MM.1S (cell line): ENCODE measurements around the gene PFKFB4.

Experiments used
- DNase-seq: peaks from one replicate; pipeline ENCODE4 v3.0.0-alpha.2; 2015
- H2AFZ ChIP-seq: fragments of 300-600 bp; sonication (generic); 2 replicates; pipeline ENCODE4 v1.6.0; 2016; ENCODE audit warnings: antibody characterized with exemption, low read length
- H3F3A ChIP-seq: fragments of 300-600 bp; sonication (generic); 2 replicates; pipeline ENCODE4 v1.6.1; 2016; ENCODE audit warnings: mild to moderate bottlenecking, antibody characterized with exemption, low read length, moderate library complexity, mixed read lengths; ENCODE audit not compliant: insufficient read depth
- H3K27ac ChIP-seq: fragments of 300-600 bp; sonication (generic); 2 replicates; pipeline ENCODE4 v1.5.1; 2016; ENCODE audit warnings: mild to moderate bottlenecking, low read length
- H3K27me3 ChIP-seq: fragments of 300-600 bp; sonication (generic); replicated peaks from 2 replicates; pipeline ENCODE4 v1.6.0; 2016; ENCODE audit warnings: low read length; ENCODE audit not compliant: insufficient read depth
- H3K36me3 ChIP-seq: fragments of 300-600 bp; sonication (generic); replicated peaks from 2 replicates; pipeline ENCODE4 v1.6.1; 2016; ENCODE audit warnings: mild to moderate bottlenecking, low read length, mixed read lengths; ENCODE audit not compliant: insufficient read depth
- H3K4me1 ChIP-seq: fragments of 300-600 bp; sonication (generic); 2 replicates; pipeline ENCODE4 v1.6.1; 2016; ENCODE audit warnings: low read length, mixed read lengths
- H3K4me2 ChIP-seq: fragments of 300-600 bp; sonication (generic); 2 replicates; pipeline ENCODE4 v1.6.0; 2016; ENCODE audit warnings: low read depth, low read length
- H3K4me3 ChIP-seq: fragments of 300-600 bp; sonication (generic); 2 replicates; pipeline ENCODE4 v1.5.1; 2016; ENCODE audit warnings: low read length, mixed read lengths
- H3K79me2 ChIP-seq: fragments of 300-600 bp; sonication (generic); 2 replicates; pipeline ENCODE4 v1.6.1; 2016; ENCODE audit warnings: mixed run types, low read length, mixed read lengths
- H3K9ac ChIP-seq: fragments of 300-600 bp; sonication (generic); 2 replicates; pipeline ENCODE4 v1.6.1; 2016; ENCODE audit warnings: low read length, mixed read lengths
- H3K9me2 ChIP-seq: fragments of 300-600 bp; sonication (generic); replicated peaks from 2 replicates; pipeline ENCODE4 v1.6.1; 2016; ENCODE audit warnings: mild to moderate bottlenecking, low read length, mixed read lengths; ENCODE audit not compliant: insufficient read depth
- H3K9me3 ChIP-seq: fragments of 300-600 bp; sonication (generic); replicated peaks from 2 replicates; pipeline ENCODE4 v1.6.1; 2016; ENCODE audit warnings: mild to moderate bottlenecking, low read length, mixed read lengths; ENCODE audit not compliant: insufficient read depth
- H4K20me1 ChIP-seq: fragments of 300-600 bp; sonication (generic); 2 replicates; pipeline ENCODE4 v1.6.1; 2016; ENCODE audit warnings: mild to moderate bottlenecking, low read length, moderate library complexity, mixed read lengths; ENCODE audit not compliant: insufficient read depth
- CTCF ChIP-seq: fragments of 300-600 bp; sonication (generic); IDR thresholded peaks from 2 replicates; pipeline ENCODE4 v1.5.1; 2016; ENCODE audit warnings: antibody characterized with exemption, low read length, mixed read lengths
- EZH2 ChIP-seq: fragments of 300-600 bp; sonication (generic); optimal IDR thresholded peaks from 2 replicates; pipeline ENCODE3; 2017; ENCODE audit warnings: low read depth, mild to moderate bottlenecking, antibody characterized with exemption, low read length, mixed read lengths
- EZH2phosphoT487 ChIP-seq: fragments of 300-600 bp; sonication (generic); IDR thresholded peaks from 2 replicates; pipeline ENCODE4 v1.6.1; 2018; ENCODE audit warnings: antibody characterized with exemption, low read length

PFKFB4 gene

GRCh38 chr3:48469046-48469915, 87.3 kb downstream of the PFKFB4 start:
- Histone ChIP-seq H3K4me2 (no peak overlapping the region), H3K27ac (no peak overlapping the region), H3K9me2 (no peaks in the 10 kb centered on the region), H3F3A (peaks cover 7% of the 10 kb centered on the region; the same call in 1 of the 2 replicates), H3K27me3 (no peaks in the 10 kb centered on the region), H3K79me2 (peaks cover 63% of the 10 kb centered on the region), H3K9me3 (no peaks in the 10 kb centered on the region), H4K20me1 (no peaks in the 10 kb centered on the region), H3K4me1 (peaks cover 28% of the 10 kb centered on the region), H3K4me3 (no peak overlapping the region), H3K36me3 (no peaks in the 10 kb centered on the region), H2AFZ (no peak overlapping the region), H3K9ac (no peak overlapping the region)
- DNase-seq, result no peak
- TF ChIP-seq EZH2 (no peak), CTCF (no peak), EZH2phosphoT487 (no peak)

- Histone ChIP-seq H3K4me1 (peaks cover 23% of the 10 kb centered on the region), H3K36me3 (no peaks in the 10 kb centered on the region), H3K4me3 (no peak overlapping the region), H3K9ac (no peak overlapping the region), H2AFZ (no peak overlapping the region), H3K79me2 (peaks cover 63% of the 10 kb centered on the region), H3K9me3 (no peaks in the 10 kb centered on the region), H3K9me2 (no peaks in the 10 kb centered on the region), H3F3A (peaks cover 7% of the 10 kb centered on the region; the same call in 1 of the 2 replicates), H3K4me2 (no peak overlapping the region; the same call in 1 of the 2 replicates), H3K27me3 (no peaks in the 10 kb centered on the region), H3K27ac (peak overlapping the region; percentile 11; the same call in 1 of the 2 replicates), H4K20me1 (no peaks in the 10 kb centered on the region)
- DNase-seq, result no peak
- TF ChIP-seq CTCF (no peak), EZH2phosphoT487 (no peak), EZH2 (no peak)
Measured at GRCh38 chr3:48468329-48468731, 88.3 kb downstream of the PFKFB4 start.
